AG04450 (cell line): ENCODE measurements around the gene TNS3. TPM values are rescaled to one million over a fixed set of nuclear protein-coding genes. Genes with fewer than 3 reads are reported as not detected.

ENCODE experiments used
- CTCF ChIA-PET: fragments of 300-600, 350-600 bp; formaldehyde crosslinking; extraction: SDS; loops from one replicate; lab custom pipeline; 2022; ENCODE audit warnings: antibody characterized with exemption, inconsistent platforms; lab: Charles Lee
- POLR2A ChIA-PET: fragments of 350-600 bp; formaldehyde crosslinking; extraction: SDS; loops from one replicate; lab custom pipeline; 2021; ENCODE audit warnings: antibody characterized with exemption, inconsistent platforms; lab: Yijun Ruan, JAX
- DNase-seq: peaks from one replicate; pipeline ENCODE4 v3.0.0-alpha.2; 2011; ENCODE audit warnings: low read depth, low spot score
- H3K27ac ChIP-seq: one replicate; pipeline ENCODE4 v1.5.1; 2012; ENCODE audit warnings: low read depth, low read length, control low read depth
- H3K27me3 ChIP-seq: one replicate; pipeline ENCODE4 v1.6.0; 2012; ENCODE audit warnings: low read length; ENCODE audit not compliant: control insufficient read depth, insufficient read depth
- H3K4me3 ChIP-seq: 2 replicates; pipeline ENCODE4 v1.5.1; 2011; ENCODE audit warnings: mild to moderate bottlenecking, low read depth, low read length, control low read depth
- H3K9me3 ChIP-seq: 2 replicates; pipeline ENCODE4 v1.5.1; 2012; ENCODE audit warnings: low read length; ENCODE audit not compliant: control insufficient read depth, insufficient read depth
- CTCF ChIP-seq: IDR thresholded peaks from 2 replicates; pipeline ENCODE4 v1.5.1; 2011; ENCODE audit warnings: low read depth, low read length, control low read depth, inconsistent platforms
- polyA plus RNA-seq: library from polyadenylated mRNA; depleted of rRNA; stranded (reverse); fragments of >200 nt; gene quantifications from 2 replicates; pipeline ENCODE4 v1.2.3, GENCODE V29; 2011

Gene TNS3
- polyA plus RNA-seq, 1 experiment, result 131 TPM

DNA sequence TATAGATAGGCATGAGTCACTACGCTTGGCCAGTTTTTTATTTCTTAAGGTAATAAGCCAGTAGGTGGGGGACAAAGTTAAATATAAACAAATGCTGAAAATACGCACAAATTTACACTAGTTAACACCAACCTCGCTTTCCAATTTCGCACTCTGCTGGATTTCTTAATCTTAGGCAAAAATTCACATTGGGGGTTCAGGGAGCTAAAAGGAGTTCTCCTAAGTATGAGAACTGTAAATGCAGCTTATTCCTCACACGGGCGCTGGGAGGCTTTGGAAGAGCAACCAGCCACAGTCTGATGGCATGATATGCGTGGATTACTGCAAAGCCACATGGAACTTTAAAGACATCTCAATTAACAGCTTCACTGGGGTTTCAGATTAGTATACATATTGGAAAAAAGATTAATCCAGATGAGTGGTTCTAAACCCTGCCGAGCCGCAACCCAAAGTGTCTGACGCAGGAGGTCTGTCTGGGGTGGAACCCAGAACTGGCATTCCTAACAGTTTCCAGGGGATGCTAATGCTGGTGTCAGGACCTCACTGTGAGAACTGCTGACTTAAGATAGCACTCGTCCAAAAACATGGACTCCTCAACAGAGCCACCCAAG lies 16.2 kb downstream of the TNS3 start:
- Histone ChIP-seq H3K9me3 (no peaks in the 10 kb centered on the region), H3K27ac (no peak overlapping the region), H3K4me3 (no peak overlapping the region), H3K27me3 (no peaks in the 10 kb centered on the region)
- ChIA-PET CTCF (interaction anchor here (0.6 kb wide), 1 partner anchor 10 kb away, joined by 3 read pairs; no protein-coding TSS in a partner anchor), POLR2A (no interaction called here)
- no peak for TF ChIP-seq CTCF
- no peak for DNase-seq

GRCh38 chr7:47563521-47563920 lies 18.4 kb downstream of the TNS3 start:
- ChIA-PET POLR2A (interaction anchor here (0.6 kb wide), 1 partner anchor 28 kb away, joined by 4 read pairs; no protein-coding TSS in a partner anchor), CTCF (interaction anchor here (1.2 kb wide), 1 partner anchor 26 kb away, joined by 3 read pairs; no protein-coding TSS in a partner anchor)
- TF ChIP-seq CTCF, result no peak
- Histone ChIP-seq H3K27me3 (no peaks in the 10 kb centered on the region), H3K9me3 (no peaks in the 10 kb centered on the region; the same call in 1 of the 2 replicates), H3K4me3 (no peak overlapping the region), H3K27ac (no peak overlapping the region)
- no peak for DNase-seq

- Histone ChIP-seq H3K27me3 (no peaks in the 10 kb centered on the region), H3K4me3 (no peak overlapping the region), H3K27ac (no peak overlapping the region), H3K9me3 (no peaks in the 10 kb centered on the region; the same call in 1 of the 2 replicates)
- CTCF ChIA-PET, result no interaction called here
- POLR2A ChIA-PET, result no interaction called here
- no peak for DNase-seq
- no peak for TF ChIP-seq CTCF
These were observed 20.0 kb downstream of the TNS3 start for GRCh38 chr7:47561715-47562446.

- H3K9me3 ChIP-seq, result no peaks in the 10 kb centered on the region; the same call in 1 of the 2 replicates
- H3K27ac ChIP-seq, result no peak overlapping the region
- no peaks in the 10 kb centered on the region for H3K27me3 ChIP-seq
- ChIA-PET POLR2A (interaction anchor here (0.6 to 0.7 kb wide), 3 partner anchors 18 to 560 kb away, joined by 6 read pairs; no protein-coding TSS in a partner anchor), CTCF (no interaction called here)
- no peak overlapping the region for H3K4me3 ChIP-seq
- no peak for DNase-seq
- TF ChIP-seq CTCF, result no peak
These were observed 22.3 kb downstream of the TNS3 start for GRCh38 chr7:47559306-47560220.
